CD4-positive, alpha-beta T cell treated with Interleukin-10 for 1 hour (primary cell): ENCODE data around the gene CSTF3.
A peak's percentile ranks its signal among the peaks of the same experiment; 100 is the strongest.
"Not testable (repeated sequence)": the region's sequence is repeated elsewhere in the genome, so short reads cannot be mapped to it uniquely, and the experiment has no call there.

Experiments
- DNase-seq: peaks from one replicate; pipeline ENCODE4 v3.0.0-alpha.2; 2020

CSTF3 gene

DNA sequence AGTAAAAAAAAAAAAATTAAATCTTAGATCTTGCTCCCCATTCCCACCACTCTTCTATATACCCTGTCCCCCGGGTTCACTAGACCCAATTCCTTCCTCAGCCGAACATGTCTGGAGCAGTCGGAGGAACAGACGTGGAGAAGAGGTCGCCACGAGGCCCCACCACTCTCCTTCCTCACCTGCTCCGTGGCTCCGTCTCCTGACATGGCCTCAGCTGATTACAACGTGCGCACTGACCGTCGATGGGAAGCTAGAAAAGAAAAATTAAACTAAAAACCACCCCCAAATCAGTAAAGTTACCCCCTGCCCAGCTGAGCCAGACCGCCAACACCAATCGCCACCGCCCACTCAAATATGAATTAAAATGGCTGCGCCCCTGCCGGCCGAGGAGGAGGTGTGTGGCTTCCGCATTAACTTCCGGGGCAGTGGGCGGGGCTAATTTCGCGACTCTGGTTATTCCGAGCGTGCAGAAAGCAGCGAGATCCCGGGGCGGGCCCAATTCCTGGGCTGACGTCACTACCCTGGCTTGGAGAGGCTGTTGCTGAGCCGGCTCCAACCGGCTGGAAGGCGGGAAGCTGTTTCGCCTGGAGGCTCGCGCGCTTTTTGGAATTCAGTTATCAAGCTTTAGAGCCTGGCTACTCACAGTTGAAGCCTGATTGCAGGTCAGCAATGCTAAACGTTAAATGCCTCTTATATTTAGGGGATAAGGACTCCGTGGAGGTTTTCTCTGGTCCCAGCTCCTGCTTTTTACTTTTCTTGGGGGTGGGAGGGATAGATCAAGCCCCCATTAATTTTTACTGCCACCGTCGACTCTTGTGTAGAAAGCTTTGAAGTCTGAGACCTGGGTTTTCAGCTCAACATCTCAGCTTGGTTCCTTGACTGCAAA is at the start of gene CSTF3:
Gene CSTF3 (minus strand): TSS at position 361 of the 886 bp plus-strand sequence. CDS start 155 bp downstream, at position 206.
- peak; percentile 94 for DNase-seq

DNA sequence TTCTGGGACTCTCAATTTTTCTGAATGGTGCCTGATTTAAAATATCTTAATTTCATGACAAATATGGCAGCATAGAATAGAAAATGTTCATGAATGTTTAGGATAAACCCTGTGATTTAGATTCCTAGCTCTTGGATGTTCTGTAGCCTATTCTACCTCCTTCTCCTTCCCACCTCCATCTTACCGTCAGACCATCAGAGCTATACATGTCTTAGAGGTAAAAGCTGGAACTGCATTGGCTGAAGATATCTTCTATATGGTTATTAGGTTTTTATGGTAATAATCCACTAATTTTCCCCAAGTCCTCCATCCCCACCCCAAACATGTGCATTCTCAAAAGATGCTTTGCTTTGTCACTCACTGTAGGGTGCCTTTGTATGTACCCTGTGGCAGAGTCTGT is 46.9 kb upstream of the CSTF3 start:
- DNase-seq: no peak

DNA sequence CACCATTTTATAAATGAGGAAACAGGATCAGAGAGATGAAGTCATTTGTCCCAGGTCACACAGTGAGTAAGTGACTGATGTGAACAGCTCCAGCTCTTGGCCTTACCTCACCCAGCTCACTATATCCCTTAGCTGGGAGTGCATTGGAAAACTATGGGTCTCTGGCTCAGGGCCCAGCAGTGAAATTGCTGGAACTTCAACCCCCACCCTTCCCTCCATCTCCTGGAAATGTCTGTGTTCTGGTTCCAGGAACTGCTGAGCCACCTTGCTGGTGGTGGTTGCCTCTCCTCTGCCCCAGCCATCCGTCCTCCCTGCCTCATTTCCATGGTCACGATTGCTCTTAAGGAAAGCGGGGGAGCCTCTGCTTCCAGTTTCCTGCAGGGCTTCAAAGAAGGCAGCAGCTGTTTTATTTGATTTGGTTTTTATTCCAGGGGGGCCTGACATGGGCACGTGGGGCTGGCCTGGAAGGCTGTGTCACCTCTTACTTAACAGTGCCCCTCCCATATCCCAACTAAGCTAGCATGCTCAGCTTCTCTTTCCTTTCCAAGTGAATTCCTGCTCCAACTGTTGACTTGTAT is 46.2 kb upstream of the CSTF3 start:
- DNase-seq: no peak

GRCh38 chr11:33197915-33198727 is 36.8 kb upstream of the CSTF3 start:
- no peak for DNase-seq

- DNase-seq: no peak
Observed at GRCh38 chr11:33195462-33196173, 34.3 kb upstream of the CSTF3 start.

DNA sequence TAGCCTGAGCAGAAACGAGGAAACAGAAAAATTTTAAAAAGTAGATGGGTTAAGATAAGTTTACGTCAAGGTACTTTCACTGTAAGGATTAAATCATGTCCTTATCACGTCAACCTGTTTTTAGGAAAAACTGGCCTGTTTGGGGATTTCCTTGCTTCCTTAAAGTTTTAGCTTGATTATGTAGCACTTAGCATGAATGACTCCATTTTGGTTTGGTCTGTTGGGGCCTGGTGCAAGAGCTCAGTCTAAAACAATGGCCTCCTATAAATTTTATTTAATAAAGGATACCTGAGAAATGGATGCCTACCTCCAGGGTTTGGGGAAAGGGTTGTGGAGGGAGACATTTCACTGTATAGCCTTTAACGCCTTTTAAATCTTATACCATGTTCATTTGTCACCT is 33.2 kb upstream of the CSTF3 start:
- DNase-seq: no peak

DNA sequence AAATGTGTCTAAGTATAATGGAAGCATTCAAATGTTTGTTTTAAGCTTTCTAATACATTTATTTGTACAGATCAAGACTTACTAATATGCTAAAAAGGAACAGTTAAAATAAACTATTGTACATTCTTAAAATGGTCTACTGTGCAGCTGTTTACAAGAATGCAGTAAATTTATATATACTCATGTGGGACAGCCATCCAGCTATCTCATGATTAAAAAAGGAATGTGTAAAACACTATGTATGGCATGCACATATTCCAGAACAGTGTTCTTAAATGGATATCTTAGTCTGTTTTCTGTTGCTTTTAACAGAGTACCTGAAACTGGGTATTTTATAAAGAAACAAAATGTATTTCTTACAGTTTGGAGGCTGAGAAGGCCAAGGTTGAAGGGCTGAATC is 30.2 kb upstream of the CSTF3 start:
- no peak for DNase-seq

GRCh38 chr11:33187998-33188722 is 26.9 kb upstream of the CSTF3 start:
- no peak for DNase-seq

- DNase-seq: no peak
Observed at GRCh38 chr11:33185756-33186155, 24.5 kb upstream of the CSTF3 start.

GRCh38 chr11:33182246-33182878 is 21.1 kb upstream of the CSTF3 start:
- no peak for DNase-seq

- DNase-seq: peak; percentile 28
Observed at GRCh38 chr11:33179348-33179803, 18.1 kb upstream of the CSTF3 start.

GRCh38 chr11:33178443-33179180 is 17.3 kb upstream of the CSTF3 start:
- DNase-seq: no peak

GRCh38 chr11:33177676-33178336 is 16.5 kb upstream of the CSTF3 start:
- no peak for DNase-seq

- not testable (repeated sequence) for DNase-seq
Observed at GRCh38 chr11:33176760-33177159, 15.5 kb upstream of the CSTF3 start.

- DNase-seq: no peak
Observed at GRCh38 chr11:33172996-33173395, 11.7 kb upstream of the CSTF3 start.

- no peak for DNase-seq
Observed at GRCh38 chr11:33172345-33172744, 11.1 kb upstream of the CSTF3 start.

DNA sequence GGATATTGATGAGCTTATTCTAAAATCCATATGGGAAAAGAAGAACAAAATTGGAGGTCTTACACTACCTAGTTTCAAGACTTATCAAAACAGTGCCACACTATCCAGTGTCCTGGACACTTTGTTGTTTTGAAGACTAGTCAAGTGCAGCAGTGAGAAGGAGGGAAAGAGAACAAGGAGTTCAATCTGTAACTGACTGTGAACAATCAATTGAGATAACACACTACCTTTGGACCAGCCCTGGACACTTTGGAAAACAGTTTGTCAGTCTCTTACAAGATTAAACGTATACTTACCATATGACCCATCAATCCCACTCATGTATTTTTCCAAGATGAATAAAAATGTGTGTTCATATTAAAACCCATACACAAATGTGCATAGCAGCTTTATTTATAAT is 10.0 kb upstream of the CSTF3 start:
- DNase-seq: no peak

- DNase-seq: no peak
Observed at GRCh38 chr11:33168709-33169200, 7.5 kb upstream of the CSTF3 start.

- no peak for DNase-seq
Observed at GRCh38 chr11:33162831-33163230, 1.6 kb upstream of the CSTF3 start.

- DNase-seq: no peak
Observed at GRCh38 chr11:33160587-33160986, 693 bp downstream of the CSTF3 start.
